ENCODE measurements around the gene DHX8.
"Not testable (repeated sequence)": the region's sequence is repeated elsewhere in the genome, so short reads cannot be mapped to it uniquely, and the experiment has no call there.

The DHX8 gene

GRCh38 chr17:43483674-43484551, at the start of gene DHX8:
Gene DHX8, plus strand, starts transcription at chr17:43483975. Its CDS starts 63 bp downstream, at chr17:43484038.
- DNase-seq: peak; percentile 100

GRCh38 chr17:43434902-43435319, 48.9 kb upstream of the DHX8 start:
- DNase-seq: no peak

GRCh38 chr17:43437756-43438155, 46.0 kb upstream of the DHX8 start:
- DNase-seq: no peak

GRCh38 chr17:43438626-43439025, 45.1 kb upstream of the DHX8 start:
- no peak for DNase-seq

- DNase-seq: no peak
Observed at GRCh38 chr17:43439041-43439440, 44.7 kb upstream of the DHX8 start.

- no peak for DNase-seq
Observed at GRCh38 chr17:43442711-43443110, 41.1 kb upstream of the DHX8 start.

- no peak for DNase-seq
Observed at GRCh38 chr17:43443381-43443780, 40.4 kb upstream of the DHX8 start.

GRCh38 chr17:43444223-43445008, 39.4 kb upstream of the DHX8 start:
- DNase-seq: no peak

GRCh38 chr17:43445009-43445589, 38.7 kb upstream of the DHX8 start:
- DNase-seq: no peak

GRCh38 chr17:43446773-43447172, 37.0 kb upstream of the DHX8 start:
- DNase-seq: no peak

GRCh38 chr17:43448720-43449469, 34.9 kb upstream of the DHX8 start:
- DNase-seq: no peak

GRCh38 chr17:43449470-43450248, 34.1 kb upstream of the DHX8 start:
- no peak for DNase-seq

GRCh38 chr17:43450791-43451190, 33.0 kb upstream of the DHX8 start:
- DNase-seq: not testable (repeated sequence)

GRCh38 chr17:43451741-43452140, 32.0 kb upstream of the DHX8 start:
- DNase-seq: not testable (repeated sequence)

- no peak for DNase-seq
Observed at GRCh38 chr17:43453331-43453812, 30.4 kb upstream of the DHX8 start.

GRCh38 chr17:43454868-43455267, 28.9 kb upstream of the DHX8 start:
- DNase-seq: no peak

- no peak for DNase-seq
Observed at GRCh38 chr17:43456029-43456428, 27.7 kb upstream of the DHX8 start.

- DNase-seq: no peak
Observed at GRCh38 chr17:43456661-43457361, 27.0 kb upstream of the DHX8 start.

- DNase-seq: no peak
Observed at GRCh38 chr17:43457362-43457692, 26.4 kb upstream of the DHX8 start.

- not testable (repeated sequence) for DNase-seq
Observed at GRCh38 chr17:43459878-43460277, 23.9 kb upstream of the DHX8 start.

- DNase-seq: no peak
Observed at GRCh38 chr17:43461185-43461584, 22.6 kb upstream of the DHX8 start.
